Endodermal cell (in vitro differentiated cells): Measurements from ENCODE around the gene CYB5A. TPM values are rescaled to one million over a fixed set of nuclear protein-coding genes. Genes with fewer than 3 reads are reported as not detected.

Source experiments
- DNase-seq: peaks from one replicate; pipeline ENCODE4 v3.0.0-alpha.2; 2017
- H3K27ac ChIP-seq: 2 replicates; pipeline ENCODE4 v1.5.1; 2013; ENCODE audit warnings: mild to moderate bottlenecking, low read depth, low read length, moderate library complexity
- H3K27me3 ChIP-seq: 2 replicates; pipeline ENCODE4 v1.6.1; 2013; ENCODE audit warnings: mild to moderate bottlenecking, low read length, moderate library complexity; ENCODE audit not compliant: insufficient read depth, control insufficient read depth, poor library complexity, severe bottlenecking
- H3K36me3 ChIP-seq: 2 replicates; pipeline ENCODE4 v1.7.0; 2013; ENCODE audit warnings: mild to moderate bottlenecking, low read length, moderate library complexity; ENCODE audit not compliant: control insufficient read depth, insufficient read depth
- H3K4me1 ChIP-seq: one replicate; pipeline ENCODE4 v1.7.0; 2013; ENCODE audit warnings: low read length; ENCODE audit not compliant: control insufficient read depth, insufficient read depth
- H3K4me3 ChIP-seq: 2 replicates; pipeline ENCODE4 v1.5.1; 2013; ENCODE audit warnings: mild to moderate bottlenecking, low read length, moderate library complexity
- H3K9ac ChIP-seq: 2 replicates; pipeline ENCODE4 v1.6.1; 2013; ENCODE audit warnings: mild to moderate bottlenecking, low read length, moderate library complexity; ENCODE audit not compliant: poor library complexity, severe bottlenecking; ENCODE audit errors: extremely low read depth
- H3K9me3 ChIP-seq: 2 replicates; pipeline ENCODE4 v1.6.1; 2013; ENCODE audit warnings: mild to moderate bottlenecking, low read length, moderate library complexity; ENCODE audit not compliant: control insufficient read depth
- H3K27ac Mint-ChIP-seq: 2 replicates; pipeline ENCODE4 v1.8.0; 2020; ENCODE audit warnings: mixed read lengths
- H3K27me3 Mint-ChIP-seq: 2 replicates; pipeline ENCODE4 v1.8.0; 2021; ENCODE audit warnings: mild to moderate bottlenecking, mixed read lengths; ENCODE audit not compliant: insufficient read depth
- H3K36me3 Mint-ChIP-seq: 2 replicates; pipeline ENCODE4 v1.8.0; 2020; ENCODE audit warnings: low read depth, mixed read lengths
- H3K4me1 Mint-ChIP-seq: 2 replicates; pipeline ENCODE4 v1.8.0; 2020; ENCODE audit warnings: mixed read lengths
- H3K4me3 Mint-ChIP-seq: 2 replicates; pipeline ENCODE4 v1.8.0; 2020; ENCODE audit warnings: mild to moderate bottlenecking, moderate library complexity, mixed read lengths
- H3K9me3 Mint-ChIP-seq: 2 replicates; pipeline ENCODE4 v1.8.0; 2020; ENCODE audit warnings: mild to moderate bottlenecking, mixed read lengths
- CTCF ChIP-seq: fragments of 200-600 bp; sonication (generic); conservative IDR thresholded peaks from 2 replicates; pipeline ENCODE4 v1.5.0; 2021; ENCODE audit warnings: antibody characterized with exemption, mild to moderate bottlenecking
- WGBS, 2 experiments: methylation state at CpG; one replicate each; pipeline versions ENCODE4 v1.1.5 to v1.1.7; 2013; ENCODE audit warnings: missing lambda C conversion rate in 2 of 2, mixed read lengths in 1 of 2; ENCODE audit not compliant: insufficient coverage in 1 of 2, insufficient read length in 1 of 2; 5-methylcytosine and 5-hydroxymethylcytosine counted together
- total RNA-seq, 2 donors: library from RNA; stranded (reverse); fragmentation: NEBNext Ultra II Directional in 1 of 2; extraction: Animal tissue kit (Norgen Biotek cat#: 25700) in 1 of 2; gene quantifications; 2 replicates in 1 of 2; 3 replicates in 1 of 2; pipeline ENCODE4 v1.2.1, GENCODE V29; 2021

The CYB5A gene
- total RNA-seq, 2 donors from 2014 or later, result 72.6 to 124 TPM

GRCh38 chr18:74248595-74248994, 43.2 kb downstream of the CYB5A start:
- no peak overlapping the region for H3K9ac ChIP-seq
- H3K27me3 Mint-ChIP-seq, result no peaks in the 10 kb centered on the region
- H3K36me3 Mint-ChIP-seq, result peaks cover 15% of the 10 kb centered on the region
- no peaks in the 10 kb centered on the region for H3K9me3 ChIP-seq
- H3K4me3 Mint-ChIP-seq, result no peak overlapping the region
- H3K27me3 ChIP-seq, result no peaks in the 10 kb centered on the region
- H3K9me3 Mint-ChIP-seq, result no peaks in the 10 kb centered on the region
- no peak for DNase-seq
- 97% methylated on average over 3 of the region's 4 CpGs; no CpG with 5 or more reads in 1 of the 2 experiments for WGBS, 2 experiments
- no peak overlapping the region for H3K4me3 ChIP-seq
- no peaks in the 10 kb centered on the region for H3K36me3 ChIP-seq
- H3K4me1 Mint-ChIP-seq, result peaks cover 27% of the 10 kb centered on the region
- H3K4me1 ChIP-seq, result peaks cover 10% of the 10 kb centered on the region
- H3K27ac ChIP-seq, result no peak overlapping the region
- no peak overlapping the region for H3K27ac Mint-ChIP-seq
- TF ChIP-seq CTCF, result no peak

GRCh38 chr18:74248189-74248588, 43.6 kb downstream of the CYB5A start:
- no peak overlapping the region for H3K4me3 ChIP-seq
- H3K27me3 ChIP-seq, result no peaks in the 10 kb centered on the region
- H3K9me3 Mint-ChIP-seq, result no peaks in the 10 kb centered on the region
- H3K9ac ChIP-seq, result no peak overlapping the region
- H3K27ac ChIP-seq, result no peak overlapping the region
- no peak for TF ChIP-seq CTCF
- no peak overlapping the region for H3K4me3 Mint-ChIP-seq
- no peaks in the 10 kb centered on the region for H3K9me3 ChIP-seq
- peaks cover 10% of the 10 kb centered on the region for H3K4me1 ChIP-seq
- WGBS, 2 experiments, result 95 to 98% methylated on average over 6 of the region's 6 CpGs
- peaks cover 13% of the 10 kb centered on the region for H3K36me3 Mint-ChIP-seq
- H3K27ac Mint-ChIP-seq, result no peak overlapping the region
- no peaks in the 10 kb centered on the region for H3K27me3 Mint-ChIP-seq
- no peaks in the 10 kb centered on the region for H3K36me3 ChIP-seq
- no peak for DNase-seq
- peaks cover 27% of the 10 kb centered on the region for H3K4me1 Mint-ChIP-seq

GRCh38 chr18:74244554-74244953, 47.2 kb downstream of the CYB5A start:
- Mint-ChIP-seq H3K36me3 (peaks cover under 1% of the 10 kb centered on the region), H3K4me1 (peaks cover 10% of the 10 kb centered on the region), H3K4me3 (no peak overlapping the region), H3K9me3 (no peaks in the 10 kb centered on the region), H3K27ac (no peak overlapping the region), H3K27me3 (no peaks in the 10 kb centered on the region)
- H3K4me3 ChIP-seq, result no peak overlapping the region
- H3K27me3 ChIP-seq, result no peaks in the 10 kb centered on the region
- H3K36me3 ChIP-seq, result no peaks in the 10 kb centered on the region
- TF ChIP-seq CTCF, result no peak
- H3K4me1 ChIP-seq, result no peaks in the 10 kb centered on the region
- 75 to 92% methylated on average over 1 to 2 of the region's 2 CpGs for WGBS, 2 experiments
- no peaks in the 10 kb centered on the region for H3K9me3 ChIP-seq
- no peak for DNase-seq
- no peak overlapping the region for H3K9ac ChIP-seq
- H3K27ac ChIP-seq, result no peak overlapping the region
